ENCODE measurements around the gene CNTN1.

CNTN1 gene

DNA sequence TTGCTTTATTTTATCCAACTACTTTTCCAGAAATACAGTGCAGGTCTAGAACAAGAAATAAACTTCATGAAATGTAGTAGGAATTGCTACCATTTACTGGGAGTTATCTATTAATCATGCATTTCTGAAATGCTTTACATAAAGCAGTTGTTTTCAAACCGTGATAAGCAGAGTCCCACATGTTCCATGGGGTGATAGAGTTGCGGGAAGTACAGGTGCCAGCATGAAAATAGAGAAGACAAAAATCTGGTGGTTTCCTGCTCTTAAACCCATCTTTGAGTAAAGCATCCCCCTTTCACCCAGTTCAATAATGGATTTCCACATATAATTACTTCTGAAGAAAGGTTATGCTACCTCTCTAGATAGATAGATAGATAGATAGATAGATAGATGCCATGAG lies 372.2 kb downstream of the CNTN1 start:
- H3K79me2 ChIP-seq (ENCODE audit: insufficient read depth, low read length), result no peaks in the 10 kb centered on the region
- H3K27me3 ChIP-seq (ENCODE audit: insufficient read depth, low read length, poor library complexity), result no peaks in the 10 kb centered on the region
- H3K4me1 ChIP-seq (ENCODE audit: insufficient read depth, low read length), result no peaks in the 10 kb centered on the region
- no peaks in the 10 kb centered on the region for H4K20me1 ChIP-seq (ENCODE audit: insufficient read depth, low read length)
- no peak overlapping the region for H2AFZ ChIP-seq (ENCODE audit: low read depth, low read length)
- TF ChIP-seq, protein P1, sequence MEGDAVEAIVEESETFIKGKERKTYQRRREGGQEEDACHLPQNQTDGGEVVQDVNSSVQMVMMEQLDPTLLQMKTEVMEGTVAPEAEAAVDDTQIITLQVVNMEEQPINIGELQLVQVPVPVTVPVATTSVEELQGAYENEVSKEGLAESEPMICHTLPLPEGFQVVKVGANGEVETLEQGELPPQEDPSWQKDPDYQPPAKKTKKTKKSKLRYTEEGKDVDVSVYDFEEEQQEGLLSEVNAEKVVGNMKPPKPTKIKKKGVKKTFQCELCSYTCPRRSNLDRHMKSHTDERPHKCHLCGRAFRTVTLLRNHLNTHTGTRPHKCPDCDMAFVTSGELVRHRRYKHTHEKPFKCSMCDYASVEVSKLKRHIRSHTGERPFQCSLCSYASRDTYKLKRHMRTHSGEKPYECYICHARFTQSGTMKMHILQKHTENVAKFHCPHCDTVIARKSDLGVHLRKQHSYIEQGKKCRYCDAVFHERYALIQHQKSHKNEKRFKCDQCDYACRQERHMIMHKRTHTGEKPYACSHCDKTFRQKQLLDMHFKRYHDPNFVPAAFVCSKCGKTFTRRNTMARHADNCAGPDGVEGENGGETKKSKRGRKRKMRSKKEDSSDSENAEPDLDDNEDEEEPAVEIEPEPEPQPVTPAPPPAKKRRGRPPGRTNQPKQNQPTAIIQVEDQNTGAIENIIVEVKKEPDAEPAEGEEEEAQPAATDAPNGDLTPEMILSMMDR (IDR thresholded peaks at IDR 0.05; ENCODE audit: borderline replicate concordance, extremely low read depth, low read length, poor library complexity, severe bottlenecking), result no peak
- TF ChIP-seq EZH2 (IDR thresholded peaks at IDR 0.05; ENCODE audit: borderline replicate concordance, low read depth, low read length, severe bottlenecking), result no peak
- H3K36me3 ChIP-seq (ENCODE audit: insufficient read depth, low read length), result no peaks in the 10 kb centered on the region
- DNase-seq (no peak), ATAC-seq (ENCODE audit: insufficient read depth, low read depth) (no peak)
- no peak overlapping the region for H3K9ac ChIP-seq (ENCODE audit: low read depth, low read length)
- H3K27ac ChIP-seq (ENCODE audit: low read length), result no peak overlapping the region
- no peaks in the 10 kb centered on the region for H3K9me3 ChIP-seq (ENCODE audit: insufficient read depth, low read length, severe bottlenecking)
- no peak overlapping the region for H3K4me2 ChIP-seq (ENCODE audit: insufficient read depth, low read length)
- H3K4me3 ChIP-seq (ENCODE audit: low read depth in 1 of 2, low read length in 2 of 2), result no peak overlapping the region

DNA sequence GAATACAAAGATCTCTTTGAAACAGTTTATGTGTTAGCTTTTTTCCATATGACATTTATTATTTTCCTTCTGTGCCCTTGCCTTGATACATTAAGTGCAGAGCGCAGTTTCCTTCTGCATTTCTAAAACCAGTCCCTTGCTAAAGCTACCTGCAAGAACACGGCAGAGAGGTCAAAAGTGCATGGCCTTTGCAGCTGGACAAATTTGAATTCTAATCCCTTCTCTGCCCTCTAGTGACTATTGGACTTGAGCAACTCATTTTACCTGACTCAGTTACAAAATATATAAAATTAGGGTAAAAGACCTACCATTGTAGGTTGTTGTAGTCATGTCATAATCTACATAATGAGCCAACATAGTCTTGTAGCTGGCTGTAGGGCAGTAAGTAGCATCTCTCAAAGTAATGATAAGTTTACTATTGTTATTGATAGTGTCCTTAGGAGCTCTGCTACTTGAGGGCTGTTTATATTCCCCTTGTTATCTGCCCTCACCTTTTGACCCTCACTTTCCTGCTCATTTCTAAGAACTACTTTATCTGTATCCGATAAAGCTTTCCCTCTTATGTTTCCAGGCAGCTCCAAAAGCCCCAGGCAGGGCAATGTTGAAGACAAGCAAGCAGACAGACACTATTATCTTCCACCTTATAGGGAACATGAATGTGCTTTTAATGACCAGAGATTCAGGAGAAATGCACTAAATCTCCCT lies 375.9 kb downstream of the CNTN1 start:
- Histone ChIP-seq H3K36me3 (ENCODE audit: insufficient read depth, low read length) (no peaks in the 10 kb centered on the region), H3K79me2 (ENCODE audit: insufficient read depth, low read length) (no peaks in the 10 kb centered on the region), H2AFZ (ENCODE audit: low read depth, low read length) (no peak overlapping the region), H3K27me3 (ENCODE audit: insufficient read depth, low read length, poor library complexity) (no peaks in the 10 kb centered on the region), H3K27ac (ENCODE audit: low read length) (no peak overlapping the region), H3K4me2 (ENCODE audit: insufficient read depth, low read length) (no peak overlapping the region), H4K20me1 (ENCODE audit: insufficient read depth, low read length) (no peaks in the 10 kb centered on the region), H3K9me3 (ENCODE audit: insufficient read depth, low read length, severe bottlenecking) (no peaks in the 10 kb centered on the region), H3K4me3 (ENCODE audit: low read depth in 1 of 2, low read length in 2 of 2) (no peak overlapping the region), H3K4me1 (ENCODE audit: insufficient read depth, low read length) (no peaks in the 10 kb centered on the region), H3K9ac (ENCODE audit: low read depth, low read length) (no peak overlapping the region)
- DNase-seq (no peak), ATAC-seq (ENCODE audit: insufficient read depth, low read depth) (no peak)
- TF ChIP-seq, protein P1 (IDR thresholded peaks at IDR 0.05; ENCODE audit: borderline replicate concordance, extremely low read depth, low read length, poor library complexity, severe bottlenecking), result no peak
- no peak for TF ChIP-seq EZH2 (IDR thresholded peaks at IDR 0.05; ENCODE audit: borderline replicate concordance, low read depth, low read length, severe bottlenecking)

DNA sequence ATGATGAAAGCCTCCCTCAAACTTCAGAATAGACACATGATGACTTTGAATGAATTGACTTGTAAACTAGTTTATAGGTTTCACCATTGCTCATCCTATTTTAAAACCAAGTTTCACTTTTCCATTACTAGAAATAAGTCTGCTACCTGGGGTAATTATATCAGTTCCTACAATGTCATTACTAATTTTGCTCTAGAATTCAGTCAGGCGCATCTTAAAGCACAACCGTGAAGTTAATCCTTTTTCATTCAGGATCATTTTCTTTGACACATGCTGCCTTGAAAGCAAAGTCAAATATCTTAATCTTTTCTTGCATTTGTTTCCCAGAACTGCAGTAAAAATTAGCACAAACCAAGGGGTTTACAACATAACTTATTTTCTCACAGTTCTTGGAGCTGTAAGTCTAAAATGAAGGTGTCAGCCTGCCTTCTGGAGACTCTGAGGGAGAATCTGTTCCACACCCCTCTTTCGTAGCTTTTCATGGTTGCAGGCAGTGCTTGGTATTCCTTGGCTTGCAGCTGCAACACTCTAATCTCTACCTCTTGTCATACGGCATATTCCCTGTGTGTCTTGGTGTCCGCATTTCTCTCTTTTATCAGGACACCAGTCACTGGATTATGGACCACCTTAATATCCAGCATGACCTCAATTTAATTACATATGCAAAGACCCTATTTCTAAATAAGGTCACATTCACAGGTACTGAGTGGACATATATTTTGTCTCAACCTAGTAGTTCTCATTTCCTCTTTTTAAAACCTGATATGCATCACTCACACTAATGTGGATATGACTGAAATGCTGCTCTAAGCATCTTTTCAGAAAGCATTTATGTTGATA lies 381.6 kb downstream of the CNTN1 start:
- Histone ChIP-seq H3K9me3 (ENCODE audit: insufficient read depth, low read length, severe bottlenecking) (no peaks in the 10 kb centered on the region), H3K9ac (ENCODE audit: low read depth, low read length) (no peak overlapping the region), H3K27me3 (ENCODE audit: insufficient read depth, low read length, poor library complexity) (no peaks in the 10 kb centered on the region), H3K36me3 (ENCODE audit: insufficient read depth, low read length) (no peaks in the 10 kb centered on the region), H3K4me3 (ENCODE audit: low read depth in 1 of 2, low read length in 2 of 2) (no peak overlapping the region), H4K20me1 (ENCODE audit: insufficient read depth, low read length) (no peaks in the 10 kb centered on the region), H3K27ac (ENCODE audit: low read length) (no peak overlapping the region), H3K4me1 (ENCODE audit: insufficient read depth, low read length) (no peaks in the 10 kb centered on the region), H3K4me2 (ENCODE audit: insufficient read depth, low read length) (no peak overlapping the region), H2AFZ (ENCODE audit: low read depth, low read length) (no peak overlapping the region), H3K79me2 (ENCODE audit: insufficient read depth, low read length) (no peaks in the 10 kb centered on the region)
- ATAC-seq (ENCODE audit: insufficient read depth, low read depth) (no peak), DNase-seq (no peak)
- no peak for TF ChIP-seq EZH2 (IDR thresholded peaks at IDR 0.05; ENCODE audit: borderline replicate concordance, low read depth, low read length, severe bottlenecking)
- TF ChIP-seq, protein P1 (IDR thresholded peaks at IDR 0.05; ENCODE audit: borderline replicate concordance, extremely low read depth, low read length, poor library complexity, severe bottlenecking), result no peak

All from DND-41 (cell line).